ENCODE measurements around the gene POU6F2.

GRCh38 chr7:39490296-39490695 is 512.6 kb downstream of the POU6F2 start:
- TF ChIP-seq POLR2AphosphoS5 (IDR thresholded peaks at IDR 0.05): no peak
- TF ChIP-seq POLR2A (IDR thresholded peaks at IDR 0.05): no peak
- TF ChIP-seq CTCF (IDR thresholded peaks at IDR 0.05): no peak

Measured in transverse colon (tissue), 4 donors.